HG03442 (cell line): Measurements from ENCODE around the gene SOWAHD.
"Not testable (repeated sequence)": the region's sequence is repeated elsewhere in the genome, so short reads cannot be mapped to it uniquely, and the experiment has no call there.

Experiments
- ATAC-seq: cut with Tn5 transposase; IDR thresholded peaks from one replicate; pipeline ENCODE4 v1.9.1; 2021; ENCODE audit warnings: mild to moderate bottlenecking, moderate library complexity; ENCODE audit not compliant: unreplicated experiment

Gene SOWAHD, protein sequence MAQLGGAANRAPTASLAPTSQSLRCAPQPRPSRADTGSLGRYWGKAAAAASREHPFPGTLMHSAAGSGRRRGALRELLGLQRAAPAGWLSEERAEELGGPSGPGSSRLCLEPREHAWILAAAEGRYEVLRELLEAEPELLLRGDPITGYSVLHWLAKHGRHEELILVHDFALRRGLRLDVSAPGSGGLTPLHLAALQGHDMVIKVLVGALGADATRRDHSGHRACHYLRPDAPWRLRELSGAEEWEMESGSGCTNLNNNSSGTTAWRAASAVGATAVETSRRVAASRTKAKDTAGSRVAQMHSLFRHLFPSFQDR

DNA sequence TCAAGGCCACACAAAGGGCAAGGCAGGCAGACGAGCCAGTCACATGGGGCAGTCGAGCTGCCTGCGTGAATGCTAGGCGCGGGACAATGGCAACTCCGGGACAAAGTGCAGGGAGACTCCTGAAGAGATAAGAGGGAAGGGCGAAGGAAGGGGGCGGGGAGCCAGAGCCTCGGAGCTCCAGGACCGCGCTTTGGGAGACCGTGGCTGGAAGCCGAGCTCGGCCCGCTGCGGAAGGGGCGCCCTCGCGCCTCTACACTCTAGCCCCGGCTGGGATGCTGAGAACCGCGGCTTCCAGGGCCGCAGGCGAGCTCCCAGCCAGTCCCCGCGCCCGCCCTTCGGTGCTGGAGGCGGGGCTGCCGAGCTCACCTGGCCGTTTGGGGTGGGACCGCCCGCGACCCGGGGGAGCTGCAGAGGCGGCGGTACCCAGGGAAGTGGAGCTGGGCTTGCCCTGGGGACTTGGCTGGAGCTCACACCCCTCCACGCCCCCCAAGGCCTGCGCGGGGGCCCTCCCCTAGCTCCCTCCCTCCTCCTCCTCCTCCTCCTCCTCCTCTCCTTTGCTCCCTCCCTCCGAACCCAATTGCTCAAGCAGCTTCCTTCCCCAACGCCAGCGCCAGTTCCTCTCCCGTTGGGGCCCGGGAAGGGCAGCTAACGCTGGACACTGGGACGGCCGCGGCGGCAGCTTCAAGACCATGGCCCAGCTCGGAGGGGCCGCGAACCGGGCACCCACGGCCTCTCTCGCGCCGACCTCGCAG, at the start of gene SOWAHD:
Gene SOWAHD, plus strand, starts transcription at position 610 of the 752 bp plus-strand sequence. Its CDS starts 80 bp downstream, at position 690.
- ATAC-seq, result no peak

DNA sequence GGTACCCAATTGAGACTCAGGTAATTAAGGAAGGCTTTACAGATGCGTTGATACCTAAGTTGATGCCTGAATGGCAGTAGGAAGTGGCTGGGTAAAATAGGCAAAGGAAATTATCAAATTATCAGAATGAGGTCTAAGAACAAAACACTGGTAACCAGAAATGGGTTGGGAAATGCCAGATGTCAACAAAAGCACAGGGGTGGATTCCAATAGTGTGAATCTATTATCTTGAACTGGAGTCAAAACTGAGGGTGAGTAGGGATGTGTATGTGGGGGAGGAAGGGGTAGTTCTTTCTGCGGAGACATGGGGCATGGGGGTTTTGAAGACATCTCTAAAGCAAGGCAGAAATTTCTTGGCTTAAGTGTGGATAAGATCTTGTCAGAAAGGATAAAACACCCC, 49.5 kb upstream of the SOWAHD start:
- ATAC-seq, result no peak

DNA sequence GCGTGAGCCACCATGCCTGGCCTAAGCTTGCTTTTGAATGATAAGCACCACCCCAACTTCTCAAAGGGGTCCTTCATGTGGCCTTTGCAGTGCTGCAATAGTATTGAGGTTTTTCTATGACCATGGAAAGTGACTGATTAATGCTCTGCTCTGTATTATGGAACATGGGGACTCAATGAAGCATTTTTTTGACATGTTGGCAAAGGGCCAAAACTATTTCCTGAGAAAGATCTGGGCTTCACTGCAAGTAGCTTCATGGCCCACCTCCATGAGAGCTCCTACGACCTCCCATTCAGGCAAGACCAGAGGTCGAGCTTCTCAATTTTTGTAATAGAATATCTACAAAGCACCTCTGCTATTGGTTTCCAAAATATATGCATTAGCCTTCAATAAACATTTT, 48.8 kb upstream of the SOWAHD start:
- no peak for ATAC-seq

DNA sequence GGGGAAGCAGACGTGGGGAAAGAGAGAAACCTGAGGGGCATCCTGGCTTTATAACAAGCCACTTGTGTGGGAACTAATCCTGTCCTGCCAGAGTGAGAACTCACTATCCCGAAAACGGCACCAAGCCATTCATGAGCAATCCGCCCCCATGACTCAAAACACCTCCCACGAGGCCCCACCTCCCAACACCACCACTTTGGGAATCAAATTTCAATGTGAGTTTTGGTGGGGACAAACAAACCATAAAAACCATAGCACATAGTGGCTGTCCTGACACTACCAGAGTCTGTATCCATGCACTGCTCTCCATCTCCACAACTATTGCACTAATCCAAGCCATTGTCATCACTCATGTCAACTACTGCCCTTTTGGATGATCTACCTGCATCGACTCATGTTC, 36.9 kb upstream of the SOWAHD start:
- ATAC-seq, result no peak

DNA sequence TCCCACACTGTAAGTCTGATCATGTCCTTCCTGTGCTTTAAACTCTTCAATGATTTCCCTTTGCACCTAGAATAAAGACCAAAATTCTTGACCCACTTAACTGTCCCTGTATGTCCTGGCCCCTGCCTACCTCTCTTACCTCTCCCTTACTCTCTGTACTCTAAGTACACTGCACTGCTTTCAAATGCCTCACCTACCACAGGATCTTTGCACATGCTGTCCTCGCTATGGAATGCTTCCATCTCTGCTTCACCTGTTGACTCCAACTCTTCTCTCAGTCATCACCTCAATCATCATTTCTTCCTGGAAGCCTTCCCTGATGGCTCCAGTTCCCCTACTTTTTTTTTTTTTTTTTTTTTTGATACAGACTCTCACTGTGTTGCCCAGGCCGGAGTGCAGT, 36.5 kb upstream of the SOWAHD start:
- ATAC-seq, result no peak

DNA sequence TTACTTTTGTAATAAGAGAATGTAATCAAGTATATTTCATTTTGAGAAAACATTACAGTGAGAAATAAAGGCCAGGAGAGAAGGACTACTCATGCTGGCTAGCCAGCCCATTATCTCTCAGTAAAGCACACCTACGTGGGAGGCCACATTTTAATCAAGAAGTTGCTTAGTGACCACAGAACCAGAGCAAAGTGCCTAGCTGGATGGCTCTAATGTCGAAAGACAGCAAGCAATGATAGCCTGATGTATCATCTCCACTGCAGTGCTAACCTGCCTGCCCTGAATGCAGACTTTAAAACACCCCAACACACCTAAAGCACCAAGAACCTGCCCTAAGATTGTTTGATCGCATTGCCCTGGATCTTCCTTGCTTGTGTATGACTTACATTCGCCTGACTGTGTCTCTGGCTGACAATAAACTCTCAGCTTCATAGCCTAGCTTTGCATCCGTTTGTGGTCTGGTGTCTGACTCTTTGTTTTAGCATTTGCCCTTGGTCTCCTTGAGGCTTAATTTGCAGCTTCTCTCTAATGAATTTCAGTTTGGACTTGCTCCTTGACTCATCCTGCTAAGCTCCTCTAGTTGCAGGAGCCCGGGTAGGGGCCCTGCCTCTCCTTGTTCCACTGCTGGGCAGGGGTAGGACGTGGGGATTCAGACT, 31.4 kb upstream of the SOWAHD start:
- no peak for ATAC-seq

DNA sequence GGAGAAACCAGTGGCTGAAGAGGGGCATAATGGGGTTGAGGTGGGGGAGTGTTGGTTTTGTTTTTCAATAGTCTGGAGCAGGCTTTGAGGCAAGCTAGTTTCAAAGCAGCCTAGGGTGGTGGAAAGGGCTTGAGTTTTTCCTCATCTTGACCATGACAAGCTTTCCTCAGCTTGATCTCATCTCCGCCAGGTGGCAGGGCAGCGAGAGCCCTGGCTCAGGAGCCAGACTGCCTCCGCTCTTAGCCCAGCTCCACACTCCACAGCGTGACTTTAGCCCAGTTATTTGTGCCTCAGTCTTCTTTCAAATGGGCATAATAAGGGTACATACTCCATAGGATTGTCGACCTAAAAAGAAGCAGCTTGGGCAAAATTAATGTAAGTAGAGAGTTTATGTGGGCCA, 29.9 kb upstream of the SOWAHD start:
- no peak for ATAC-seq

DNA sequence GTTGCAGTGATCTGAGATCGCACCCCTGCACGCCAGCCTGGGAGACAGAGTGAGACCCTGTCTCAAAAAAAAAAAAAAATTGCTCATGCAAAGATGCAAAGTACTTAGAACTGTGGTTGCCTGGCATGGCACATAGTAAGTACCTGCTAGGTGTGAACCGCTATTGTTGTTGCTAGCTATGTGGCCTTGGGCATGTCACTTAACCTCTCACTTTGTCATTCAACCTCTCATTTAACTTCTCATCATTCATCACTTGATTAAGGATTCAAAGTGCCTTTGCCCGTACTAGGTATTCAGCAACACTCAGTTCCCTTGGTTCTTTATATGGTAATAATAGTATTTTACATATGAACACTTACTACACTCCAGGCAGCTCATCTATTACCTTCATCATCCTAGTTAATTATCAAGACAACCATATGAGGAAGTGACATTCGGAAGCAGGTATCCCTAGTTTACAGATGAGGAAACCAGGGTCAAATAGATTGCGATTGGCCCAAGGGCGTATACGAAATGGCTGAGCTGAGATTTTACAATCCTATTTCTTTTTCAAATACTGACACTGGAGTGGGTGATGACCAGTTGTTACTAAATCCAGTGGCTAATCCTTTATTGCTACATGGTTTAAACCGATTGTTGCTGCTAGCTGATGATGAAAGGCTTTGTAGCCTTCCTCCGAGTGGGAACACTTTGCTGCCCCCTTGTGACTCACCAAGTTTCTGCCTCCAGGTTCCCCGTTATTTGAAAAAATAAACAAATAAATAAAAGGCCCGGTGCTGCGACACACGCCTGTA, 28.8 kb upstream of the SOWAHD start:
- ATAC-seq, result no peak

DNA sequence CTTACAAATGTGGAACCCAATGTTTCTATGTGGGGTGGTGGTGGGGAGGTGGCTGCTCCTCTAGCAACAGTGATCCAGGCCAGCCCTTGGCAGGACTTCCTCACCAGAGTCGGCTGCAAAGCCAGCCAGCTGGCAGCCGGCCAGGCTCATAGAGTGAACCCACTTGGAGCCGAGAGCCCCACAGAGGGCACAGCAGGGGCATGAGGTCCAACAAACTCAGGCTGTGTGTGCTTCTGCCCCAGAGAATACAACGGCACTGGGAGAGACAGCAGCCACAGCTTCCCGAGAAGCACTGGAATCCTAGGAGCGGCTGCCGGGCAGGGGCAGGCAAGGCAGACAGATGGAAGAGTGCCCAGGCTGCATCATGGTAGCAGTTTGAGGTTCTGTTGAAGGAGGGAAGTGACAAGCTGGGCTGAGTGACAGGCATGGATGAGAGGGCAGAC, 23.5 kb upstream of the SOWAHD start:
- no peak for ATAC-seq

DNA sequence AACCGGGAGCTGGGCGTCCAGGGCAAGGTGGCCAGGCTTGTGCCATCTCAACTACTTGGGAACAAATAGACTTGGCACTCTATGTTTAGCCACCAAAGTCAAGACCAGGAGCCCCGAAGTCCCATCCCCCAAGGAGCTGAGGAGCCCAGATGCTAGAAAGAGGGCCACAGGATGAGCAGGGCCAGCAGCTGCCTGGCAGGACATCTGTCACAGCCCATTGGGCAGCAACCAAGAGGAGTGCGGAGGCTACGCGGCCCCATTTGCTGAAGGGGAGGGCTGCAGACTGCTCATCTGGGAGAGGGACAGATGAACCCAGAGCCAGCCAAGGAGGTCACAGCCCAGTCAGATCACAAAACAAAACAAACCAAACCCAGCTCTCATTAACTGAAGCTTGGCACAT, 22.9 kb upstream of the SOWAHD start:
- ATAC-seq, result no peak

DNA sequence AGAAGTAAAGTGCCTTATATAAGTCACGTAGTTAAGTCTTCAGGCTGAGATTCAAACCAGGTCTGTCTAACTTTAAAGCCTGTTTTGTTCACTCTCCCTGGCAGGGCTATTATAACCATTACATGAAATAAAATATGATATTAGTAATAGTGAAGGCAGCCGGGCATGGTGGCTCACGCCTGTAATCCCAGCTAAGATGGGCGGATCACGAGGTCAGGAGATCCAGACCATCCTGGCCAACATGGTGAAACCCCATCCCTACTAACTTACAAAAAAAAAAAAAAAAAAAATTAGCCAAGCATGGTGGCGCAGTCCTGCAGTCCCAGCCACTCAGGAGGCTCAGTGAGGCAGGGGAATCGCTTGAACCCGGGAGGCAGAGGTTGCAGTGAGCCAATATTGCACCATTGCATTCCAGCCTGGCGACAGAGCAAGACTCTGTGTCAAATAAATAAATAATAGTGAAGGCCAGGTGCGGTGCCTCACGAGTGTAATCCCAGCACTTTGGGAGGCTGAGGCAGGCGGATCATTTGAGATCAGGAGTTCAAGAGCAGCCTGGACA, 22.1 kb upstream of the SOWAHD start:
- ATAC-seq, result no peak

DNA sequence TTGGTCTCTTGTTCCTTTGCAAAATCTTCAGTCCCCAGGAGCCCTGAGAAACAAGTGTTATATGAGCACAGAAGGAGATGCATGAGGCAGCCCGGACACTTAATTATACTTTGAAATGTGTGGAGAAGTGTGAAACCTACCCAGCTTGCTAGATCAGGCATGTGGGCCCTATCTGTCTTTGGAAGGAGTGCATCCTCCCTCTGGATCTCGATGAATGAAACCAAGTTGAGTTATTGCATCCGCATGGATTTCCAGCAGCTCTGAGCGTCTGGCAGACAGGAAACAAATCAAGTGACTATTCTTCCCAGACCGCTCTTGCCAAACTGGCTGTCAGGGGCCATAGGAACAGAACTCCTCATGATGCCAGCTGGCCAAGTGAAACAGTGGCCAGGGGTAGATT, 19.6 kb upstream of the SOWAHD start:
- ATAC-seq, result no peak

DNA sequence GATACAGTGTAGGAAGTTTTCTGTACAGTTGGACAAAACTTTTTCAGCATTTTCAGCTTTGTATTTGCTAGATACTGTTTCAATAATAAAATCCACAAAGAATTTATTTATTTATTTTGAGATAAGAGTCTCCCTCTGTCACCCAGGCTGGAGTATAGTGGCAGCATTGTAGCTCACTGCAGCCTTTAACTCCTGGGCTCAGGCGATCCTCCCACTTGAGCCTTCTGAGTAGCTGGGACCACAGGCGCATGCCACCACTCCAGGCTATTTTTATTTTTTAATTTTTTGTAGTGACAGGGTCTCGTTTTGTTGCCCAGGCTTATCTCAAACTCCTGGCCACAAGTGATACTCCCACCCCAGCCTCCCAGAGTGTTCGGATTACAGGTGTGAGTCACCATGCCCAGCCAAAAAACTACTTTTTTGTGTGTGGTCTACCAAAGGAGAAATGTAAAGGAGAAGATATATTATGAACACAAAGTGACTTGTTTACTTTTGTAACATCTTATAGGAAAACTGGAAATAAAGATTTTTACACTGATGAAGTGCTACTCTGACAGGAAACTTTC, 13.0 kb upstream of the SOWAHD start:
- no peak for ATAC-seq

DNA sequence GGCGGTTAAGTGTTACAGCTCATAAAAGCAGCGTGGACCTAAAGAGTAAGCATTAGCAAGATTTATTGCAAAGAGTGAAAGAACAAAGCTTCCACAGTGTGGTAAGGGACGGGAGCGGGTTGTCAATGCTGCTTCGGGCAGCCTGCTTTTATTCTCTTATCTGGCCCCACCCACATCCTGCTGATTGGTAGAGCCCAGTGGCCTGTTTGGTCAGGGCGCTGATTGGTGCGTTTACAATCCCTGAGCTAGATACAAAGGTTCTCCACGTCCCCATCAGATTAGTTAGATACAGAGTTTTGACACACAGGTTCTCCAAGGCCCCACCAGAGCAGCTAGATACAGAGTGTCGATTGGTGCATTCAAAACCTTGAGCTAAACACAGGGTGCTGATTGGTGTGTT, 8.3 kb upstream of the SOWAHD start:
- ATAC-seq, result not testable (repeated sequence)

DNA sequence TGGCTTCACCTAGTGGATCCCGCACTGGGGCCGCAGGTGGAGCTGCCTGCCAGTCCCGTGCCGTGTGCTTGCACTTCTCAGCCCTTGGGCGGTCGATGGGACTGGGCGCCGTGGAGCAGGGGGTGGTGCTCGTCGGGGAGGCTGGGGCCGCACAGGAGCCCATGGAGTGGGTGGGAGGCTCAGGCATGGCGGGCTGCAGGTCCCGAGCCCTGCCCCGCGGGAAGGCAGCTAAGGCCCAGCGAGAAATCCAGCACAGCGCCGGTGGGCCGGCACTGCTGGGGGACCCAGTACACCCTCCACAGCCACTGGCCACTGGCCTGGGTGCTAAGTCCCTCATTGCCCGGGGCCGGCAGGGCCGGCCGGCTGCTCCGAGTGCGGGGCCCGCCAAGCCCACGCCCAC, 7.6 kb upstream of the SOWAHD start:
- not testable (repeated sequence) for ATAC-seq

DNA sequence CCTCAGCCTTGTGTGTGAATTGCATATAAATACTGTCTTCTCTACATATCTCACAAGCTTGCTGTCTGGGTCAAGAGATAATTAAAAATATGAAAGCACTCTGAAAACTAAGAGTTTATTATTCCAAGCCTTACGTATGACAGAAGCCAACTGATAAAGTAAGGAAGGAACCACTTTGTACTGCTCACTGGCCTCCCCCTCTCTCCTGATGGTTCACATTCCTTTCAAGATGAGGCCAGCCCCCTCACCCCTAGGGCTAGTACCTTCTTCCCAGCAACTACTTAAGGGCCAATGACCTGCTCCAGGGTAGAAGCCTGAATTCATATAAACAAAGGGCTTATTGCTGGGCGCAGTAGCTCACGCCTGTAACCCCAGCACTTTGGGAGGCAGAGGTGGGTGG, 5.4 kb upstream of the SOWAHD start:
- no peak for ATAC-seq

DNA sequence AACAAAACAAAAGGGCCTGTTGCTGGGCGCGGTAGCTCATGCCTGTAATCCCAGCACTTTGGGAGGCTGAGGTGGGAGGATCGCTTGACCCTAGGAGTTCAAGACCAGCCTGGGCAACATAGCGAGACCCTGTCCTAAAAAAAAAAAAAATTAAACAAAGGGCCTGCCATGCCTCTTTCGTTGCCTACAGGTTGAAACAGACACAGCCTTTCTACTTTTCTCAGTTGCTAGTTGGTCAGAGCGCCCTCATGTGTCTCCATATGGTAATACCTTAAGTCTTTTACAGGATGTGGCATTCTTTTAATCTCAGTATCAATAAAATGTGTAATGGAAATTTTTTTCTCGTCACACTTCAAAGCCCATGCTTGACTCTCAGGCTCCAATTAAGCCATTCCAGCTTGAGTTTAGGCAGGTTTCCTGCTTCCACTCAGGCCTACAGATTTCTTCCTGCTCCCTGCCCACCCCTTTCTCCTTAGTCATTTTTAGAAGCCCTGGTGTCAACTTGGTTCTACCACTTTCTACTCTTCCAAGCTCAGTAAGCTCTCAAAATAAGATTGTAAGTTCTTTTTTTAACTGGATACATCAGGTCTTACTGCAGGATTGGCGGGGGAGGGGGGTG, 4.6 kb upstream of the SOWAHD start:
- ATAC-seq, result no peak

DNA sequence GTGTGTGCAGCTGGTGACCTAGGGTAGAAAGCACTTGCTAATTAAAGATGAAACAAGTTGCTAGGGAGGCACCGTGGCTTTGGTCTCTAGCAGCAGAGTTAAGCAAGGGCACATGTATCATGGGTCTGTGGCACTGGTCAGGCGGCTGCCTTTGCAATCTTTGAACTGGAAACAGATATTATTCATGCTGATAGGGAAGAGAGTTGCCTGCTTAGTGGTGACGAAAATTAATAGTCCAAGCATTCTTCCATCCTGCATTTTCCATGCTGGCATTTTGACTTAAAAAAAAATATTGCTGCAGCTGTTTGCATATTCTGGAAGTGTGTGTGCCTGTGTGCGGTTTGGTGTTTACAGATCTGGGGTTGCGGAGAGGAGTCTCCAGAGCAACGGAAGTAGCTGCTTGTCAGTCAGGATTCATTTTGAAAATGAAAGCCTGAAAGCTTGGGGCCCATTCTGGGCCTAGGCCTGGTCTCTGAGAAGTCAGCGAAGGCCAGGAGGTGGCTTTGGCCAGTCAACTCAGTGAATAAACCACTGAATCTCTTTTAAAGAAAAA, 2.3 kb upstream of the SOWAHD start:
- peak; percentile 65 for ATAC-seq

DNA sequence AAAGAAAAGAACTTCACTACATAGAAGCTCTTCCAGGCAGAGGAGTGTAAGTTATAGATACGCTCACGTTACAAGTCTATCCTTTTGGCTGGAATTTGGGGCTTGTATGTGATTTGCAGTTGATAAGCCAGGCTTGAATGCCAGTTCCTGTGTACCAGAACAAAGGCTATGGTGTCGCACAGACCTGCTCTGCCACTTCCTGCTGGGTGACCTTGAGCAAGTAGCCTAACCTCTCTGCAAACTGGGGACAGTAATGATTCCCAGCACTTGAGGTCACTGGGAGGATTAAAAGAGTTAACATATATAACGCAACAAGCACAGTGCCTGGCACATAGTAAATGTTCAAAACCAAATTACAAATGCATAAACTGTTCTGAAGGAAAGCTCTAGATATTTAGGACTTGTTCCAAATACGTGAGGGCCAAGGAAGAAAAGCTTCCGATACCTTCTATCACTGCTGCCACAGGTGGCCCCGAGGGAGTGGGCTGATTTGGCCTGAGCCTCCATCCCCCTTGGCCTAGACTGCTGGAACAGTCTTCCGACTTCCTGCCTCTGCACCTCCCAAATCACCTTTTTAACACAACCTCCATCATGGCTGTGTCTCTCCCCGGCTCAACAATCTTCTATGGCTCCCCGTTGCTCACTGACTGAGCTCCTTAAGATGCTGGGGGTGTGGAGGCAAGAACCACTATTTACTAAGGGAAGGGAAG, 1.3 kb upstream of the SOWAHD start:
- ATAC-seq, result no peak
